NB4 (cell line): ENCODE data around the gene KIF2C.
A peak's percentile ranks its signal among the peaks of the same experiment; 100 is the strongest.

Source experiments
- DNase-seq: peaks from one replicate; pipeline ENCODE4 v3.0.0; 2010; ENCODE audit warnings: low read depth
- H3K4me3 ChIP-seq: one replicate; pipeline ENCODE4 v1.5.1; 2011; ENCODE audit warnings: mild to moderate bottlenecking, low read depth, low read length, moderate library complexity
- MYC ChIP-seq: IDR thresholded peaks from 2 replicates; pipeline ENCODE4 v1.6.1; 2011; ENCODE audit warnings: low read depth, low read length
- POLR2A ChIP-seq: IDR thresholded peaks from 2 replicates; pipeline ENCODE4 v1.6.1; 2011; ENCODE audit warnings: mild to moderate bottlenecking; ENCODE audit not compliant: insufficient read length; ENCODE audit errors: extremely low read depth
- TF ChIP-seq, protein P1 (sequence below): IDR thresholded peaks from one replicate; pipeline ENCODE4 v1.5.1; 2012; ENCODE audit warnings: low read depth, low read length
- TF ChIP-seq, protein P2 (sequence below): IDR thresholded peaks from 2 replicates; pipeline ENCODE4 v1.6.1; 2011; ENCODE audit warnings: low read depth, low read length

The KIF2C gene

DNA sequence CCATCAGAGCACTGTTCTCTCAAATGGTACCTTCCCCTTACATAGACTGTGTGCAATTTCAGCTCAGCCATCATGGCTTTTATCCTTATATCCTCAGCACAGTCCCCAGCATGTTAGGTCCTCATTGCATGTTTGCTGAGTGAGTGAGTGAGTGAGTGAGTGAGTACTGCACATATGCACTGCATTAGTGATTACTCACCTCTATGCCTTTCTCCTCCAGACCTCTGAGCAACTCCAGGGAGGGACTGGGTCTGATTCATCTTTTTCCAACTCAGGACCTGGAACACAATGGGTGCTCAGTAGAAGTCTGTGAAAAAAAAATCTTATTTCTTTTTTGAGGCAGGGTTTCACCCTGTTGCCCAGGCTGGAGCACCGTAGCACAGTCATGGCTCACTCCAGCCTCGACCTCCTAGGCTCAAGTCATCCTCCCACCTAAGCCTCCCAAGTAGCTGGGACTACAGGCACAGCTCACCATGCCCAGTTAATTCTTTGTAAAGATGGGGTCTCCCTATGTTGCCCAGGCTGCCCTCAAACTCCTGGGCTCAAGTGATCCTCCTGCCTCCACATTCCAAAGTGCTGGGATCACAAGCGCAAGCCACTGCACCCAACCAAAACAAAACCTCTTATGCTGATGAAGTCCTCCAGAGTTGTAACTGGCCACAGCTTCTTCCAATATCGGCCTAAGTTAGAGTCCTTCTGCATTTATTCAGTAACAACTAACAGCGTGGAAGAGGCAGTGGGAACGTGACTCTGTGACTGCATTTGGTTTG lies 32.3 kb upstream of the KIF2C start:
- no peak overlapping the region for H3K4me3 ChIP-seq
- TF ChIP-seq POLR2A: no peak
- TF ChIP-seq, protein P1, sequence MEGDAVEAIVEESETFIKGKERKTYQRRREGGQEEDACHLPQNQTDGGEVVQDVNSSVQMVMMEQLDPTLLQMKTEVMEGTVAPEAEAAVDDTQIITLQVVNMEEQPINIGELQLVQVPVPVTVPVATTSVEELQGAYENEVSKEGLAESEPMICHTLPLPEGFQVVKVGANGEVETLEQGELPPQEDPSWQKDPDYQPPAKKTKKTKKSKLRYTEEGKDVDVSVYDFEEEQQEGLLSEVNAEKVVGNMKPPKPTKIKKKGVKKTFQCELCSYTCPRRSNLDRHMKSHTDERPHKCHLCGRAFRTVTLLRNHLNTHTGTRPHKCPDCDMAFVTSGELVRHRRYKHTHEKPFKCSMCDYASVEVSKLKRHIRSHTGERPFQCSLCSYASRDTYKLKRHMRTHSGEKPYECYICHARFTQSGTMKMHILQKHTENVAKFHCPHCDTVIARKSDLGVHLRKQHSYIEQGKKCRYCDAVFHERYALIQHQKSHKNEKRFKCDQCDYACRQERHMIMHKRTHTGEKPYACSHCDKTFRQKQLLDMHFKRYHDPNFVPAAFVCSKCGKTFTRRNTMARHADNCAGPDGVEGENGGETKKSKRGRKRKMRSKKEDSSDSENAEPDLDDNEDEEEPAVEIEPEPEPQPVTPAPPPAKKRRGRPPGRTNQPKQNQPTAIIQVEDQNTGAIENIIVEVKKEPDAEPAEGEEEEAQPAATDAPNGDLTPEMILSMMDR: no peak
- TF ChIP-seq, protein P2, sequence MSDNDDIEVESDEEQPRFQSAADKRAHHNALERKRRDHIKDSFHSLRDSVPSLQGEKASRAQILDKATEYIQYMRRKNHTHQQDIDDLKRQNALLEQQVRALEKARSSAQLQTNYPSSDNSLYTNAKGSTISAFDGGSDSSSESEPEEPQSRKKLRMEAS: no peak
- no peak for TF ChIP-seq MYC
- DNase-seq: no peak

DNA sequence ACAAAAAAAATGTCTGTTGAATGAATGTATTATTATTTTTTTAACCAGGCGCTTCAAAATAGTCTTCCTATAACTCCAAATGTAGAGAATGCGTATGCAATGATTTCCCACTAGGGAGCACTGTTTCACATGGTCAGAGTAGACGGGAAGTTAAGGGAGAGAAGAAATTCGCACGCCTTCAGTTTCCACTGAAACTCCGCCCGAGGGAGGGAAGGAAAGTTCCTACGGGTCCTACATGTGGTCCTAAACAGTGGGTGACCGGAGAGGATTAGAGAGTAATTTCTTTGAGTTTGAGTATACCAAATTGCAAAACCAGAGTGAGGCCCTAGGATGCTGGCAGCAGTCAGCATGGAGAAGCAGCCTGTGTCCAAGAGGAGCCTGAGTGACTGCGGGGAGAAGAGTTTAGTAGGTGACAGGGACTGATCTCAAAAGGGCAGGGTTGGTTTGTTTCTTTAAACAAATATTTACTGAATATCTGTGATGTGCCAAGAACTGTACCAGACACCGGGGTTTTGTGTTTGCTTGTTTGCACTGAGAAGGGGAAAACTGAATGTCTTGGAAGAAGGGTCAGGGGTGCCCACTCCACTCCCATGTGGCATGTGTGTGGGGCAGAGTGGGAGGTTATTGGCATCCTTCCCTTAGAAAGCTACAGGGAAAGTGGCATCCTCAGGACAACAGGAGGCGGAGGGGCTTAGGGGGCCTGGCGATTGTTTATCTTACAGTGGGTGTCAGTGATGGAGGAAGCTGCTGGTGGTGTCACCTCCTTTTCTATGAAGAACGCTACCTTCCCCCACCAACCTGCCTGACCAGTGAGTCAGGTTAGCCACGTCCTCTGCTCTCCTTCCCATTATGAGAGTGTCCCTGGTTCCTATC lies 31.4 kb upstream of the KIF2C start:
- TF ChIP-seq, protein P2: peak; percentile 68
- no peak for TF ChIP-seq POLR2A
- TF ChIP-seq, protein P1: peak; percentile 54
- peak; percentile 49 for DNase-seq
- no peak overlapping the region for H3K4me3 ChIP-seq

DNA sequence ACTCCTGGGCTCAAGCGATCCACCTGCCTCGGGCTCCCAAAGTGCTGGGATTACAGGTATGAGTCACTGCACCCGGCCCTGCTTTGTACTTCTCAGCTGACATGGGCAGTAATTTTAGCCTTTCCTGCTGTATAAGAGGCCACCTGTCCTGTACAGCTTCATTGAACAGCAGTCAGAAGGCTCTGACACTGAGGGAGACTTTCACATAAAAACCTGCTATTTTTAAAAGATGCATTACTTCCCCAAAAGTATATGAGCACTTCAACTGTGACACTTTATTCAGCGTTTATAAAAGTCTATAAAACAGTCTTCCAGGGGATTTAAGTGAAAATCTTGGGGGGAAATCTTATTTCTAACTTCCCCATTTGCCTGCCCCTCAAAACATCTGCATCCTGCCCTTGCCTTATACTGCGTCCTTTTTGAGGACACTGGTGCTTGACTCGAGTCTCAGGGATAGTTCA lies 26.3 kb upstream of the KIF2C start:
- TF ChIP-seq POLR2A (no peak), MYC (no peak)
- TF ChIP-seq, protein P2: no peak
- TF ChIP-seq, protein P1: no peak
- DNase-seq: no peak
- no peak overlapping the region for H3K4me3 ChIP-seq

DNA sequence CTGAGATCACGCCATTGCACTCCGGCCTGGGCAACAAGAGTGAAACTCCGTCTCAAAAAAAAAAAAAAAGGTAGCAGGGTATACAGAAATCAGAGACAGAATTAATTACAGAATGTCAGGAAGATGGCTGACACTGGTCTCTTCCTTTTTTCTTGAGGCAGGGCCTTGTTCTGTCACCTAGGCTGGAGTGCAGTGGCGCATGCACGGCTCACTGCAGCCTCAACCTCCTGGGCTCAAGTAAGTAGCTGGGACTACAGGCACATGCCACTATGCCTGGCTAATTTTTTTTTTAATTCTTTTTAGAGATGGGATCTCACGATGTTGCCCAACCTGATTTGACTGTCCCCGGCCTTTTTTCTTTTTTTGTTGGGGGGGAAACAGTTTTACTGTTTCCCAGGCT lies 25.1 kb upstream of the KIF2C start:
- TF ChIP-seq, protein P1: no peak
- TF ChIP-seq POLR2A: no peak
- no peak for DNase-seq
- H3K4me3 ChIP-seq: no peak overlapping the region

DNA sequence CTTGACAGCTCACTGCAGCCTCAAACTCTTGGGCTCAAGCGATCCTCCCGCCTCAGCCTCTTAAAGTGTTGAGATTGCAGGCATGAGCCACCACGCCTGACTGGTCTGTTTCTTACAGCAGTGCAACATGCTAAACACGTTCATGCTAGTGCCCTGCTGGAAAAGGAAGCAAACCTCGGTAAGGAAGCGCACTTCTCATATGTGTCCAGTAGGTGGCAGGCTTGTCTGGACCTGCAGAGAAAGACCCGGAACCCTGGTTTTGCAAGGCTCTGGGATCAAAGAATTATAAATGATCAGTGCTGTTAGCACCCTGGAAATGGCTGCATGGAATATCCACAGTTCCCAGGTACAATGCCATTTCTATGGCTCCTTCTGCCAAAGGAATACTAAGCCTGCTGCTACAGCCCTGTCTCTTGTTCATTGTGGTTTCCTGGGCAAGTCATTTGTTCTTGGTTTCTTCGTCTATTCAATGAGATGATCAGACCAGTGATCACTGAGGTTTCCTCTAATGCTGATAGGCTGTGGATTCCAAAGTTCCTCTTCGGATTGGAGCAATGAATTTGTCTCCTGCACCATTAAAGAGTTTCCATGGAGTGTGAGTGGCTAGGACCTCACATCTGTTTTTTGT lies 24.6 kb upstream of the KIF2C start:
- no peak overlapping the region for H3K4me3 ChIP-seq
- DNase-seq: peak; percentile 83
- TF ChIP-seq, protein P1: peak; percentile 87
- TF ChIP-seq MYC (no peak; the same call in 1 of the 2 replicates), POLR2A (no peak)
- TF ChIP-seq, protein P2: peak; percentile 43; the same call in 1 of the 2 replicates
